GM18511 (cell line): ENCODE results near the gene NXPH3.
"Not testable (repeated sequence)": the region's sequence is repeated elsewhere in the genome, so short reads cannot be mapped to it uniquely, and the experiment has no call there.

Source experiments
- ATAC-seq: cut with Tn5 transposase; IDR thresholded peaks from one replicate; pipeline ENCODE4 v1.9.1; 2021; ENCODE audit warnings: mild to moderate bottlenecking, moderate library complexity; ENCODE audit not compliant: unreplicated experiment

The NXPH3 gene

DNA sequence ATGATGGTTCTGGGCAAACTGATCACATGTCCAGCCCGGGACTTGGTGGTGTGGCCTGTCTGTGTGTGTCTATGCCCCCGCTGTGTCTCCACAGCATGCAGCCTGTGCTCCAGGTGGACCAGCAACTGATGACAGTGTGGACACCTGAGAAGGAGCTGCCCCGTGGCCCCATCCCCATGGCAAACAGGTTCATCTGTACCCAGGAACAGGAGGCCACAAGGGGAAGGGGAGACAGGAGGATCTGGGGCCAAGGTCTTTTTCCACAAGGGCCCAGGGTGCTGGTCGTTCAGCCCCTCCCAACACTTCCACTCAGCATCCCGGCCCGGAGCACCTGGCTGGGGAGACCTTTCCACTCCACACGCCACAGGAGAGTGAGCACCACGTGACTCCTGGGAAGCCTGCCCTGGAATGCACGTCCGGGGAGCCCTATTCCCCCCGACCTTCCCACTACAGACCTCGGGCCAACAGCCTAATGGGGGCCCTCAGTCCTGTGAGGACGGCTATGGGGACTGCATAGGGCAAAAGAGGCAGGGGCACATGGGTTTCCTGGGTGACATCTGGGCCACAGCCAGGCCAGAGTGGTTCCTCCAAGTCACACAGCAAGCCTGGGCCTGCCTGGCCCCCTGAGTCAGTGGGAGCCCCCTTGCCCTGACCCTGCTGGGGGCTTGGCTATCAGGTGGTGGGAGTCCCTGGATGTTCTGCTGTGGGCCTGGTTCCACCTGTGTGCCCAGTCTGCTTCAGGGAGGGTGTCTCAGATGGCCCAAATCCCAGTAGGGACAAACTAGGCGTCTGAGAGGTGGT, 20.8 kb upstream of the NXPH3 start:
- ATAC-seq = no peak

DNA sequence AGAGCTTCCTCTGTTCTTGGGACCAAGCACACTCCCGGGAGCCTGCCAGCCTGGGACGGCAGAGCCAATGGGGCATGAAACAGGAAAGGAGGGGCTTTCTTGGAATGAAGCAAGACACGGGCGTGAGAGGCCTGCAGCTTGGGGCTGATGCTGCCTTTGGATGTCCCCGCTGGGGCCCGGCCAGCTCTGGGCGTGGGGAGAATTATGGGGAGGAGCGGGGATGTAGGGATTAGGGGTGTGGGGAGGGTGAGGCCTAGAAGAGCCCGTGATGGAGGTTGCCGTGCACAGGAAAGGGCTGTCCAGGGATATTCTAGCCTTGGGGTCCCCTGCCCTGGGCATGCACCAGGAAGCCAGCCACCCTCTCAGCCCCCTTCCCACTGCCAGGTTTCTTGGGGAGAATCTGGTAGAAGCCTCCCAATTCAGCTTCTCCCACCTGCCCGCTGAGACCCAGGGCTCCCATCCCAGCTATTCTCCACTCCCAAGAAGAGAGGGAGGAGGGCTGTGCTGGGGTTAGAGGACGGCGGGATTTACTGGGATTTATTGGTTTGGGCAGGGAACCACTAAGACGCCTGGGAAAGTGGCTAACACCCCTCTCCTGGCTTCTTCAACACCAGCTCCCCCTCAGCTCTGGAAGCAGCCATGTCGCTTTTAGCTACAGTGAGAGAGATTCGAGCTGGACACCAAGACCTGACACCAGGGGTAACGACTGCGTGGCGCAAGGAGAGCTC, 20.0 kb upstream of the NXPH3 start:
- ATAC-seq = no peak

DNA sequence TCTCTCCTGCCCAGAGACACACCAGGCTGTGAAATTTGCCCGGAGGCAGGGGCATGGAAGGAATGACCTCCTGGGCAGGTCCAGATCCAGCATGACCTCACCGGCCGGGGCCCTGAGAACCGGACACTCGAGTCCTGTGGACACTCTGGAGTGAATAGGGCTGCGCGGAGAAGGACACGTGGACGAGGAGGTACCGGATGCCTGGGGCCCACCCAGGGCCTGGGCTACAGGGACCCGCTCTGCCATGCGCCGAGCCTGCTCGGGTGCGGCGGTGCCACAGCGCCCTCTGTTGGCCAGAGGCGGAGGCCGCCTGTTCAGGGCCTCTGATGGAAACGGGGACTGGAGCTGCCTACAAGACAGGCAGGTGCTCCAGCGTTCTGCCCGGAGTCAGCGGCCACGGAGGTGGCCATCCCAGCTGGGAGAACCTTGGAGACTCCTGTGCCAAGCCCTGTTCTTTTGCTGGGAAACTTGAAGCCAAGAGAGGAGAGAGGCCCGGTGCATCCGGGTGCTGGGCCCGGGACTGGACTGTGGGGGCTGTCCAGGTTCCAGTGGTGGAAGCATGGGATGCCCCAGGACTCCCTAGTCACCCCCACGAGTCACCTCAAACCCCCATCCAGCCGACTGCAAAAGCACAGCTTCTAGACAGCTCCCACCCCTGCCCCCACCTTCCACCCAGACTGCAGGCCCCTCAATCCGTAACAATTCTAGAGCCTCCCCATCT, 19.3 kb upstream of the NXPH3 start:
- no peak for ATAC-seq

DNA sequence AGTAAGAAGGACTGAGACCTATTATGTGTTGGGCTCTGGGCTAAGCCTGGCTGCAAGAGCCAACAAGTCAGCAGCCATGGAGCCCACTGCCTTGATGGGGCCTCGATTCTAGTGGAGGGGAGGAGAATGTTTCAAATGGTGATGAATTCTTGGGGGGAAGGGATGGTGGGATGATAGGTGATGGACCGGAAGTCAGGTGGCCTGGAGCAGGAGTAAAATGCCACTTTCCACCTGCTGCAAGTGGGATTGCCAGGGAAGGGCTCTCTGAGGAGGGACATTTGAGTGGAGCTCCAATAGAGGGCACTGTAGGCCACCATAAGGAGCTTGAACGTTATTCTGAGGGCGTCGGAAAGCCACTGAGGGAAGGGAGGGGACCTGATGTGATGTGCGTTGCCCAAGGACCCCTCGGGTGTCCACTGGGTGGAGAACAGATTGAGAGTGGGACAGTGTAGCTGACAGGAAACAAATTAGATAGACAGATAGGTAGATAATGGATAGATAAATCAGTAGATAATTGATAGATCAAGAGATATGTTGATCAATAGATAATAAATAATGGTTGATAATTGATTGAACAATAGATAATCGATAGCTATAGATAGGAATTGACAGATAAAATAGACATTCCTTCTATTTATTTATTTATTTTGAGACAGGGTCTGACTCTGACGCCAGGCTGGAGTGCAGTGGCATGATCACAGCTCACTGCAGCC, 18.2 kb upstream of the NXPH3 start:
- ATAC-seq = no peak

DNA sequence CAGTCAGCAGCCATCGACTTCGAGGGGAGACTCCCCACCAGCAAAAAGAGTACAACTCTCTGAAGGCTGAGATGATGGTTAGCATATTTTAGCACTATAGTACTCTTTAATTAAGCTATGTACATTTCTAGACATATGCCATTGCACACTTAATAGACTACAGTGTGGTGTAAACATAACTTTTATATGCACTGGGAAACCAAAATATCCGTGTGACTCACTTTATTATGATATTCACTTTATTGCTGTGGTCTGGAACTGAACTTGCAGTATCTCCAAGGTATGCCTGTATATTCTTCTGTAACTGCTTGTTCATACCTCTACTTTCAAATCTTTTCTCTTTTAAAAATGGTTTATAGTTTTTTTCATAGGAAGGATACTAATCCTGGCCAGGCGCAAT, 11.0 kb upstream of the NXPH3 start:
- ATAC-seq = no peak

DNA sequence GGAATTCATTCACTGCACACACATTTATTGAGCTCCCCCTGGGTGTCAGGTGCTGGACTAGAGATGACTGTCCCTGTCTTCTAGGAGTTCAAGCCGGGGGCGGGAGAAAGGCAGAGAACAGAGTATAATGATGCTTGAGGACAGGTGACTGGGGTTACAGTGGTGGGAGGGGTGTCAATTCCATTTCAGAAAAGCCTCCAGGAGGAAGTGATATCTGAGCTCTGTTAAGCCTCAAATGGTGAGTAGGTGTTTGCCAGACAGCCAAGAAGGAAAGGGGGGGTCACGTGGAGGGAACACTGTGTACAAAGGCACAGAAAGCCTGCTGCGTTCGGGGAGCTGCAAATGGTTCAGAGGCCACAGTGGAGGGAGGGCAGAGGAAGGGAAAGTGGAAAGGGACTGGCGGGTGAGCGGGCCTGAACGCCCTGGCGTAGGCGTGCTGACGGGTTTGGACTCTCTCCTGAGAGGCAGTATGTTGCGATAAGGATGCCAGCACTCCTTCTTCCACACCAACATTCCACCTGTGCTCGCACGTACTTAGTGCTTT, 9.7 kb upstream of the NXPH3 start:
- no peak for ATAC-seq

DNA sequence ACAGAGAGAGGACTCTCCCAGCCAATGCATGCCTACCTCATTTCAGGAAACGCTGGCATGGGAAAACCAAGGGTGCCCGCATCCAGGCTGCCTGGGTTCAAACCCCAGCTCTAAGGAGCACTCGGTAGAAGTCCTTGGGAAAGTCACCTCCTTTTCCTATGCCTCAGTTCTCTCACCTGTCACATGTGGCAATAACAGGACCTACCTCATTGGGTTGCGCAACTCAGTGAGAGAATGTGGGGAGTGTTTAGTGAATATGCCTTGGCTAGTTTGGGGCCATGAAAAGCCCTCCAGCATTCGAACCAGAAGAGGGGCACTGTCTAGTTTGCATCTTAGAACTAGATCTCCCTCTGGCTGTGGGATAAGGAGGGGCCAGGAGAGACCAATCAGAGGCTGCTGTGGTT, 9.0 kb upstream of the NXPH3 start:
- no peak for ATAC-seq

DNA sequence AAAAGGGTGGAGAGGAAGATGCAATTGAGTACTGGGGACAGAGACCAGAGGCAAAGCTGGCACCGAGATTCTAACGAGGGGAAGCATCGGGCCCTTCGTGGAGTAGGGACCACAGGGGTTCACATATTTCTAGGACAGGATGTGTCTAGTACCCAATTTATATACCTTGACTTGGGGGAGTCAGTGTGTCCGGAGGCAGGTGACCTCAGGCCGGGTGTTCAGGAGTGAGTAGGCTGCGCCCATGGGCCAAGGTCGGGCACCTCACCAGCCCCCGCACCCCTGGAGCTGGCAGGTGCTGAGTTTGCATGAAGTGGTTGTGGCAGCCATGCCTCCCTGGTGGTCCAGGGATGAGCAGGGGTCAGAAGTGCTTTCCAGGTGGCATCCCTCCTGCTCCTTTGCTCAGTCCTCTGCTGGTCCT, 8.6 kb upstream of the NXPH3 start:
- no peak for ATAC-seq

DNA sequence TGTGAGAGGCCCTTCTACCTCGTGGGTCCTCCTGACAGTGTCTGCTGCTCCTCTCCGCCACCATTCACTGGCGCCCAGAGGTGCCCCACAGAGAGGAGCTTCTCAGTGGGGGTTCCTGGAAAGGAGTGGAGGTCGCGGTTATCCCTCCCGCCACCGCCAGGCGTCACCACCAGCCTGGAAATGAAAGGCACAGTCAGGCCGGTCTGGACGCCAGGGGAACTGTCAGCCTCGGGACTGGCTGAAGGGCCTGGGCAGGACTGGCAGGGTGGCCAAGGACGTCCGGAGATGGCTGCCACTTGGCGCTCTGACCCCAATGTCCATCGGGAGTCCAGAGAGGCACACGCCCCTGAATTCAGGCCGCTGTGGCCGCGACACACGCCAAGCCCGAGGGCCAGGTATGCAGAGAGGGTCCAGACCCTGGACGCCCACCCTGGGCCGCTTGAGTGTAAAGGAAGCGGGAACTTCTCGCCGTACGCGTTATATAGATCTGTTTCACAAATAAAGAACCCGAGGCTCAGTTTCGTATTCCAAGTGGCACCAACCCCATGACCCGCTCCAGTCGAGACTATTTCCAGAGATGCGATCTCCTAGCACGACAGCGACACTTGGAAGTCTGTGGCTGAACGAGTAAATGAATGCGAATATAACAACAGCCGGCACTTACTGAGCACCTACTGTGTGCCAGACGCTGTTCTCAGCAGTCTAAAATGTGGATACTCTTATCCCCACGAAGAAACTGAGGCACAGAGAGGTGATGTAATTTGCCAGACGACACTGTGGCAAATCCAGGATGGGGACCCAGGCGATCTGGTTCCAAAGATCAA, 7.6 kb upstream of the NXPH3 start:
- ATAC-seq = peak; percentile 52

DNA sequence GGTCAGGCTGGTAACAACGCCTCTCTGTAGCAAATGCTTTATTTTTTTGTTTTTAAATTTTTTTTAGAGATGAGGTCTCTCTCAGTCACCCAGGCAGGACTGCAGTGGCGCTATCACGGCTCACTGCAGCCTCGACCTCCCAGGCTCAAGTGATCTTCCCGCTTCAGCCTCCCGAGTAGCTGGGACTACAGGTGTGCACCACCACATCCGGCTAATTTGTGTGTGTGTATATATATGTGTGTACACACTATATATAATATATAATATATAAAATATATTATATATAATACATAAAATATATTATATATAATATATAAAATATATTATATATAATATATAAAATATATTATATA, 7.0 kb upstream of the NXPH3 start:
- not testable (repeated sequence) for ATAC-seq

DNA sequence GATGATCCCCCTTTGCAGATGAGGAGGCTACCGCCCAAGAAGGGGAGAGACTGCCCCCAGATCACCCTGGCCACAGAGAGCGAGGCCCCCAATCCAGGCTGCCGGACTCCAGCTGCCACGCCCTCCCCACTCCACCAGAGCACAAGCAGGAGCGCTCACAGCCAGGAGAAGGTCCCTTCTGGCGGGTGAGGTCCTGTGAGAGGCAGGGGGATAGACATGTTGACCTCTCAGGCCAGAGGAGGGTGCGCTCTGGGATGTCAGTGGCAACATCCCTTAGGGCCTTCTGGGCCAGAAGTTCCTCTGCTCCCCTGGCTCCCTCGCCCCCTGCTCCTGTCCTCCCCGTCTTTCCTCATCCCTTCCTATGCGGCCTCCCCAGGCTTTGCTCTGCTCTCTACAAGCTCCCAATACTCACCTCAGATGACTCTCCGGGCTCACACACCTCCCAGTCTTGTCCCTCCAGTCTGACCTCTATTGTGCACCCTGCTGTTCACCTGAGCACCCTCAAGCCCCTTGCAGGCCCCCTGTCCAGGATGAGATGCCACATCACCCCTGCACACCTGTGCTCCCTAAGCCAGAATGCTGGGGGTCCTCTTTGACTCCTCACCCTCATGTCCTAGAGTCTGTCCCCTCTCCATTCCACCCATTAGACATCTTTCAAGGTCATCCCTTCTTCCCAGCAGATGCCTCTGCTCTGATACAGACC, 5.0 kb upstream of the NXPH3 start:
- ATAC-seq = no peak

DNA sequence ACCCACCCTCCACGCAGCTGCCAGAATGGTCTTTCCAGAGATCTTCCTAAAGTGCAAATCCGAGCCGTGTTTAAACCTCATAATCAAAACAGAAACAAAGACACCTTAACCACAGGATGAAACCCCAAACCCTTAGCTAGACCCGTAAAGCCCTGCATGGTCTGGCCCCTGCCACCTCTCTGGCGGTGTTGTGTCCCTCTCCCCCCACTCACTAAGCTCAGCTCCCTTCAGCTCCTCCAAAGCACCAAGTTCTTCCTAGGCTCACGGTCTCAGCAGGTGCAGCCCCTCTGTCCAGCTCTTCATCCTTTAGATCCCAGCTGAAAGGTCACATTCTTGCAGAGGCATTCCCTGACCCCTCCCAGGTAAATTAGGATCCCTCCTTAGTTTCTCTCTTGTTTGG, 4.4 kb upstream of the NXPH3 start:
- no peak for ATAC-seq

DNA sequence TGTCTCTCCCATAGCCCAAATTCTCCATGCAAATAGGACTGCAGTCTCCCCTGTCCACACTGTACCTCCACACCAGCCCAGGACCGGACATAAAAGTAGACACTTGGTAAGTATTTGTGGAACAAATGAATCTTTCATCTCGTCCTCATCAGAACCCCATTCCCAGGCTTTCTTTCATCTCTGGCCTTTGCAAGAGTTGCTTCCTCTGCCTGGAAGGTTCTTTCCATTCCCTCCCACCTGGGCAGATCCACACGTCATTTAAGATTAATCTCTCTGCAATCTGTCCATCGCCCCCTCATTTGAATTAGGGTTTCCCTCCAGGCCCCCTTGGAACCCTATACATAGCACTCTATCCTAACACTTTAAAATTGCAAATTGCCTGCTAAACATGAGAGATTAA, 3.9 kb upstream of the NXPH3 start:
- ATAC-seq = no peak

DNA sequence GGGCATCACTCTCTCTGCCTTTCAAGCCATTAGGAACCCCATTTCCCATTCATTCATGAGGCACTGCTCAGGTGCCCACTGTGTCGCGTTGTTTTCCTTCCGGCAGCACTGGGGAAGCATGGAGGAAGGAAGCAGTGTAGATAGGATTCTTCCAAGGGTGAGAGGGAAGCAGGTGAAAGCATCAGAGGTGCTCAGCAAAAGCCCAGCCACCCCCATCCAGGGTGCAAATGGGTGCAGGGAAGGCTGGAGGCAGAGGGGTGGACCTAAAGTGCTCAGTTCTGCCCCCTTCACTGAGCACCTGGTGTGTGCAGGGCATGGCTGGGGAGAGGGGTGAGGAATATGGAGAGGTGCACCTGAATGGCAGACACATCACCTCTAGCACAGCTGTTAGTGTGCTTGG, 3.4 kb upstream of the NXPH3 start:
- ATAC-seq = no peak

DNA sequence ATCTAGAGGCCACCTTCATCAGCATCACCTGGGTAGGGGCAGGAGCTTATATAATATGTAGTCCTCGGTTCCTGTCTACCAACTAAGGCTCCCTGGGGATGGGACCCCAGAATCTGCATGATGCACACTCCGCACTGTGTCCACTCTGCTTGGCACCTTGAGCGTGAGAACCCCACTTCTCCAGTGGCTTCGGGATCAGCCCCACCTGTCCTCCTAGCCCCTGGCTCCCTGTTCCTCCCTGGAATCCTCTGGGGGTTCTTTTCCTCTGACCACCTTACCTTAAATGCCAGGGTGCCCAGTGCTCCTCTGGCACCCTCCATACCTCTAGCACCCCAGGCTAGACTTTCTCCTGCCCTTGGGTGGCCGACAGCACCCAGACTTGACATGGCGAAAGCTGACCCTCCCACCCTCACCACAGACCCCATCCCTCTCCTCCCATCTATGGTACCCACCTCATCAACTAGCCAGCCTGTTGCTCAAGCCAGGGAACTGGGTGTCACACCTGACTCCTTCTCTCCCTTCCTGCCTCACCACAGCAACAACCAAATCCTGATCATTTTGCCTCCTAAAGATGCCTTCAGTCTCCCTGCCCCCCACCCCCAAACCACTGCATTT, 2.8 kb upstream of the NXPH3 start:
- ATAC-seq = no peak

DNA sequence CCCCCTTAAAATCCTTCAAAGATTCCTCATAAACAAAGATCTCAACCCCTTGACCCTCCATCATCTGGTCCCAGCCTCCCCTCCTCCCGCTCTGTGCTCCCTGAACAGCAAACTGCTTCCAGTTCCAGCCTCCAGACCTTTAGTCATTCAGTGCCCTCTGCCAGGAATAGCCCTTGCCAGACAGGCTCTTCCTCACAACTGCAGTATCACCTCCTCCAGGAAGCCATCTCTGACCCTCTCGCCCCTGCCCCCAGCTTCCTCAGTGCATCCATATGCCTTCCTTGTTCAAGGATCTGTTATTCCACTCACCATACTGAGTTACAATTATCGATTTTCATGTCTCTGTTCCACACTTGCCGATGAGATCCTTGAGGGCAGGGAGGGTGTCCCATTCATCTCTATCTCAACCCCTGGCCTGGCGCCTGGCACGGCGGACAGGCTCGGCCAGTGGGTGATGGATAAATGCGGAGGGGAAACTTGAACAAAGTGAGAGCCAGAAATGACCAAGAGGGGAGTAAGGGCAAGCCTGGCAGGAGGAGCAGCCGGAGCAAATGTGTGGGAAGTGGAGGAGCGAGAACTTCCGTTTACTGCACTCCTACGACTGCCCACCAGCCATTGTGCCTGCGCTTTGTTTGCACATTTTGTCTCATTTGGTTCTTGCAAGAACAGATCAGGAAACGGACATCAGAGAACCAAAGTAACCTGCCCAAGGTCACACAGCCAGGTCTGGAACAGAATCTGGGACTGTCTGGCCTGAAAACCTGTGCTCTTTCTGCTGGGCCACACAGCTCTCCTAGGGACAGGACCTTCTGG, 2.0 kb upstream of the NXPH3 start:
- ATAC-seq = no peak

DNA sequence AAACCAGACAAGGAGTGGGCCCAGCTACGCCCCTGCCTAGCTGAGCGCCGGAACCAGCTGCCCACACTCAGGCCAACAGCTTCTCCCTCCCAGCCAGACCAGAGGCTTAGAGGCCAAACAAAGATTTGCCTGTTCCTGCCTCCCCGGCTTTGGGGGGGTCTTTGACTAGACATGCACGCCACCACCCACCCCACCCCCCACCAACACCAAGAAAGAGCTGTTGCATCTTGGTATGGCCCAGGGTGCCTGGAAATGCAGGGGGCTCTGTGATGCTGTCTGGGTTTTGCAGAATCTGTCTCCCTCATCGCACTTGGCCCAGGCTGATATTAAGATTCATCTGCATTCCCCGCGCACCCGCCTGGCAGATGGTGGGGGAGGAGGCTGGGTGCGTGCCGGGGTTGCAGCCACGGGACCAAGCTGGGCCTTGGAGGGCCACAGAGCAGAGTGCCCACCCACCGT, 1.3 kb upstream of the NXPH3 start:
- ATAC-seq = no peak
